Central memory CD8-positive, alpha-beta T cell (primary cell): ENCODE data around the gene ARHGEF11.

Experiments used
- ATAC-seq: fragments of 150-1000 bp; cut with Tn5 transposase; replicated peaks from 2 replicates; pipeline ENCODE4 v1.10.0; 2022; ENCODE audit warnings: mild to moderate bottlenecking, moderate FRiP score, moderate number of reproducible peaks; ENCODE audit not compliant: poor library complexity, severe bottlenecking; ENCODE audit errors: extremely low read depth
- DNase-seq, 2 donors: peaks; one replicate each; pipeline ENCODE4 v3.0.0; 2021; ENCODE audit warnings: low spot score in 2 of 2
- H3K27ac Mint-ChIP-seq: one replicate; pipeline ENCODE4 v1.8.0; 2022; ENCODE audit warnings: low read depth, mild to moderate bottlenecking, moderate library complexity, mixed read lengths
- H3K27me3 Mint-ChIP-seq: one replicate; pipeline ENCODE4 v1.8.0; 2022; ENCODE audit warnings: mixed read lengths
- H3K36me3 Mint-ChIP-seq: one replicate; pipeline ENCODE4 v1.8.0; 2022; ENCODE audit warnings: mild to moderate bottlenecking, moderate library complexity, mixed read lengths; ENCODE audit not compliant: insufficient read depth
- H3K4me1 Mint-ChIP-seq: one replicate; pipeline ENCODE4 v1.8.0; 2022; ENCODE audit warnings: mixed read lengths
- H3K4me3 Mint-ChIP-seq: one replicate; pipeline ENCODE4 v1.8.0; 2022; ENCODE audit warnings: mild to moderate bottlenecking, moderate library complexity, mixed read lengths
- H3K9me3 Mint-ChIP-seq: one replicate; pipeline ENCODE4 v1.8.0; 2022; ENCODE audit warnings: mixed read lengths

ARHGEF11 gene

DNA sequence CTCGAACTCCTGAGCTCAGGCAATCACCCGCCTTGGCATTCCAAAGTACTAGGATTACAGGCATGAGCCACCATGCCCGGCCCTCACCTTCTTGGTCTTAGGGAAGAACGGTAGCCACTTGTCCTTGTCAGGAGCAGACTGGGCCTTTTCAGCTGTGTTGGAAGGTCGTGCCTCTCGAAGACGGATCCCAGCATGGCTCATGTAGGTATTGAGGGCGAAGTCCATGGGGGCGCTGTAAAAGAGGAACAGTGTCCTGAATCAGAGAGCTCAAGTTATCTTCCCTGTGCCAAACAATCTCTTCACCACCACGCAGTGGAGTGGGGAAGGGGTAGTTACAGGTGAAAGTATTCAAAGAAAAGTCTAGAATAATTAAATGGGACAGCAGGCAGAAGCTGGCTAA lies 89.2 kb downstream of the ARHGEF11 start:
- no peaks in the 10 kb centered on the region for H3K27me3 Mint-ChIP-seq
- H3K36me3 Mint-ChIP-seq = peaks cover 11% of the 10 kb centered on the region
- H3K4me1 Mint-ChIP-seq = no peaks in the 10 kb centered on the region
- ATAC-seq (no peak), DNase-seq (no peak)
- no peak overlapping the region for H3K4me3 Mint-ChIP-seq
- no peaks in the 10 kb centered on the region for H3K9me3 Mint-ChIP-seq
- H3K27ac Mint-ChIP-seq = no peak overlapping the region

GRCh38 chr1:156953571-156953970 lies 92.0 kb downstream of the ARHGEF11 start:
- DNase-seq (no peak), ATAC-seq (no peak)
- H3K27me3 Mint-ChIP-seq = no peaks in the 10 kb centered on the region
- H3K36me3 Mint-ChIP-seq = peaks cover 14% of the 10 kb centered on the region
- no peaks in the 10 kb centered on the region for H3K4me1 Mint-ChIP-seq
- no peak overlapping the region for H3K27ac Mint-ChIP-seq
- no peaks in the 10 kb centered on the region for H3K9me3 Mint-ChIP-seq
- no peak overlapping the region for H3K4me3 Mint-ChIP-seq

GRCh38 chr1:156951371-156951770 lies 94.2 kb downstream of the ARHGEF11 start:
- DNase-seq = no peak
- no peak overlapping the region for H3K4me3 Mint-ChIP-seq
- H3K4me1 Mint-ChIP-seq = no peaks in the 10 kb centered on the region
- no peaks in the 10 kb centered on the region for H3K27me3 Mint-ChIP-seq
- H3K36me3 Mint-ChIP-seq = peaks cover 12% of the 10 kb centered on the region
- H3K9me3 Mint-ChIP-seq = no peaks in the 10 kb centered on the region
- no peak overlapping the region for H3K27ac Mint-ChIP-seq
- ATAC-seq = no peak

DNA sequence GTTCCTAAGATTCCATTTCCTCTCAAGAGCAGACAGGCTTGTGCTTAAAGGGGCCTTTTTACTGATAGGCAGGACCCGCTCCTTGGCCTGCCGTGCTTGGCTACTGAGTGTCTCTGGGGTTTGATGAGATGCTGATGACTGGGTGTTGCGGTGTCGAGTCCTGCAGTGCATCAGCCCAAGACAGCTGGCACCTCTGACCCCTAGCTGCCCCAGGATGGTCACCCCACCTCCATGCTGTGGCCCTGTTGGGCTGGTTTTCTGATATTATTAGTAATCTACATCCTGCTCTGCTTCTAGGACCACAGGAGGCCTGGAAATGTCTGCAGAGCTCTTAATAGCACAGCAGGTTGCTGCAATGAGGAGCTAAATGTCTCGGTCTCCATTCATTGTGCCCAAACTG lies 96.4 kb downstream of the ARHGEF11 start:
- H3K27me3 Mint-ChIP-seq = no peaks in the 10 kb centered on the region
- no peaks in the 10 kb centered on the region for H3K9me3 Mint-ChIP-seq
- H3K4me1 Mint-ChIP-seq = no peaks in the 10 kb centered on the region
- no peak overlapping the region for H3K4me3 Mint-ChIP-seq
- DNase-seq (no peak), ATAC-seq (no peak)
- H3K36me3 Mint-ChIP-seq = peaks cover 7% of the 10 kb centered on the region
- H3K27ac Mint-ChIP-seq = no peak overlapping the region

- H3K36me3 Mint-ChIP-seq = peaks cover 7% of the 10 kb centered on the region
- no peak for DNase-seq
- H3K9me3 Mint-ChIP-seq = no peaks in the 10 kb centered on the region
- no peaks in the 10 kb centered on the region for H3K27me3 Mint-ChIP-seq
- no peak overlapping the region for H3K4me3 Mint-ChIP-seq
- no peak overlapping the region for H3K27ac Mint-ChIP-seq
- H3K4me1 Mint-ChIP-seq = no peaks in the 10 kb centered on the region
- no peak for ATAC-seq
These were observed 96.8 kb downstream of the ARHGEF11 start for GRCh38 chr1:156948708-156949107.

DNA sequence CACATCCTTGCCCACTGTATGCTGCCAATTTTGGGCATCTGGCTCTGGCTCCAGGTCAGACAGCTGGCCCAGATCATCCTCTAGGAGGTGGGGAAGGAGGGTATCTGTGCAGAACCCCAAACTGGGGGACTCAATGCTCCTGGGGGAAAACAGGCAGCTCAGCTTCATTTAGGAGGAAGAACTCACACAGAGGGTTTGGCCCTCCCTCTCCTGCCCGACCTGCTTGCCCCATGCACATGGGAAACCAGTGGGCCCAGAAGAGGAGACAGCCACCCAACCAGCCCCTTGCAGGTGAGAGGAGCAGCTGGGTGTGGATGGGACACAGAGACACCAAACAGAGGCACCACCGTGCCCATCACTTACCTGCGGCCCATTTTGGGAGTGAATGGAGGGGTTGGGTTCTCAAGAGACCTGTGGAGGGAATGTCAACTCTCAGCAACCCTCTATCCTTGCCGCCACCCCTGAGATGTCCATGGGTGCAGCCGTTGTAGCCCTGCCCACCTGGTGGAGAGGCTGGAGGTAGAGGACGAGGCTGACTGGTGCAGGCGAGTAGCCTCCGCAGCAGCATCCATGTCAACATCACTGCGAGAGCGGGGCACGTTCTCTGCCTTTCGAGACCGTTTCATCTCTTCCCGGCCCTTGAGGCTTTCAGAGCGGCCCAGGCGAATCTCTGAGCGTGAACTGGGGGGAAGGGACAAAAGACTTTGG lies 97.6 kb downstream of the ARHGEF11 start:
- no peak for ATAC-seq
- H3K4me1 Mint-ChIP-seq = no peaks in the 10 kb centered on the region
- no peak overlapping the region for H3K27ac Mint-ChIP-seq
- peaks cover 7% of the 10 kb centered on the region for H3K36me3 Mint-ChIP-seq
- no peaks in the 10 kb centered on the region for H3K27me3 Mint-ChIP-seq
- H3K9me3 Mint-ChIP-seq = no peaks in the 10 kb centered on the region
- no peak for DNase-seq
- no peak overlapping the region for H3K4me3 Mint-ChIP-seq

- H3K4me1 Mint-ChIP-seq = no peaks in the 10 kb centered on the region
- H3K4me3 Mint-ChIP-seq = no peak overlapping the region
- H3K9me3 Mint-ChIP-seq = no peaks in the 10 kb centered on the region
- ATAC-seq = no peak
- no peak overlapping the region for H3K27ac Mint-ChIP-seq
- peaks cover 7% of the 10 kb centered on the region for H3K36me3 Mint-ChIP-seq
- DNase-seq = no peak
- H3K27me3 Mint-ChIP-seq = no peaks in the 10 kb centered on the region
These were observed 98.4 kb downstream of the ARHGEF11 start for GRCh38 chr1:156947127-156947526.

GRCh38 chr1:156945881-156946661 lies 99.5 kb downstream of the ARHGEF11 start:
- no peak overlapping the region for H3K4me3 Mint-ChIP-seq
- H3K27me3 Mint-ChIP-seq = peaks cover 5% of the 10 kb centered on the region
- H3K27ac Mint-ChIP-seq = no peak overlapping the region
- no peak for DNase-seq
- H3K9me3 Mint-ChIP-seq = no peaks in the 10 kb centered on the region
- no peak for ATAC-seq
- no peaks in the 10 kb centered on the region for H3K4me1 Mint-ChIP-seq
- peaks cover 4% of the 10 kb centered on the region for H3K36me3 Mint-ChIP-seq

DNA sequence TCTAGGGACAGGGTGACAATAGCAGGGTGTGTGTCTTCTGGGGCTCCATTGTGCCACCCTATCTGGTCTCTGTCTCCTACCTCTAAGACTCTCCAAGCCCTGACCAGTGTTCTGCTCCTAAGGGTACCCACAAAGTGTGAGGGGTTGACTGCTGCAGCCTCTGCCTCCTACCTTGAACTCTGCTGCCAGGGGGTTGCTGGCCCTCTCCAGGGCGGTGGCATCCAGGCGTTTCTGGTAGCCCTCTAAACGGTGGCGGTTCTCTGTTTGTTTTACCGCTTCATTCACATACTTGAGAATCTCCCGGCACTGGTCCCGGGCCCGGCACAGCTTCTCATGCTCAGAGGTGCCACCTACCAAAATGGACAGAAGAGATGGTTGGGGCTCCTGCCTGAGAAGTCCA lies 100.7 kb downstream of the ARHGEF11 start:
- no peaks in the 10 kb centered on the region for H3K9me3 Mint-ChIP-seq
- DNase-seq (no peak), ATAC-seq (no peak)
- H3K4me1 Mint-ChIP-seq = no peaks in the 10 kb centered on the region
- peaks cover 17% of the 10 kb centered on the region for H3K27me3 Mint-ChIP-seq
- no peak overlapping the region for H3K27ac Mint-ChIP-seq
- peaks cover 4% of the 10 kb centered on the region for H3K36me3 Mint-ChIP-seq
- H3K4me3 Mint-ChIP-seq = no peak overlapping the region

DNA sequence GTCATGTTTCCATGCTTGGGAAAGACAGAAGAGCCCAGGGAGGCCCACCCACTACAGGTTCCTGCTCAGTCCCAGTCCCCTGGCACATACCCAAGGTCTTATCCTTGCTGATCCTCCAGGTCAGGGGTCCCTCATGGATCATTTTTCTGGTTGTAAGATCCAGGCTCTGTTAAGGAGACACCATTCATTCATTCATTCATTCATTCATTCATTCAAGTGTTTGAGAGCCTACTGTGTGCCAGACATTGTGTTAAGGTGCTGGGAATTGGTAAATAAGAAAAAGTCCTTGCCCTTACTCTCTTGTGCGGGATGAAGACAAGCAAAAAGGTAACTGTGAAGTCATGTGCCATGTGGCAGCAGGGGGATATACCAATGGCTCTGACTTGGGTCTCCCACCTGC lies 101.3 kb downstream of the ARHGEF11 start:
- no peak for ATAC-seq
- DNase-seq = no peak
- no peaks in the 10 kb centered on the region for H3K4me1 Mint-ChIP-seq
- H3K27me3 Mint-ChIP-seq = peaks cover 17% of the 10 kb centered on the region
- peaks cover 4% of the 10 kb centered on the region for H3K36me3 Mint-ChIP-seq
- H3K9me3 Mint-ChIP-seq = no peaks in the 10 kb centered on the region
- H3K27ac Mint-ChIP-seq = no peak overlapping the region
- no peak overlapping the region for H3K4me3 Mint-ChIP-seq

DNA sequence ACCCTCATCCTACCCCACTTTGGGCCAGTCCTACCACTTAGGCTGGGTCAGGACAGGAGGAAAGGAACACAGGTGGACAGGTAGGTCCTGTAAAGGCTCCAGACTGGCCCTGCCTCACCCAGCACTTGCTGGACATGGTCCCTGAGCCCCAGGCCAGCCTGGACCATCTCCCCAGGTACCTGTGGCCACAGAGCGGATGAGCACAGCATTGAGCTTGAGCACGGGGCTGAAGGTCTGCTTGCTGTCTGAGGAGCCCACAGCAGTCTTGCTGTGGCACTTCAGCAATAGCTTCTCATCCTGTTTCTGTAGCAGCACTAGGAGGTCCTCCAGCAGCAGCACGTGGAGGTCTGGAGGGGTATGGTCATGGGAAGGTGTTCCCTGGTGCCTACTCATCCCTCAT lies 101.8 kb downstream of the ARHGEF11 start:
- DNase-seq (no peak), ATAC-seq (no peak)
- no peaks in the 10 kb centered on the region for H3K9me3 Mint-ChIP-seq
- no peak overlapping the region for H3K4me3 Mint-ChIP-seq
- peaks cover 17% of the 10 kb centered on the region for H3K27me3 Mint-ChIP-seq
- no peaks in the 10 kb centered on the region for H3K4me1 Mint-ChIP-seq
- H3K27ac Mint-ChIP-seq = no peak overlapping the region
- H3K36me3 Mint-ChIP-seq = peaks cover 4% of the 10 kb centered on the region

- ATAC-seq = no peak
- Mint-ChIP-seq H3K9me3 (no peaks in the 10 kb centered on the region), H3K4me3 (no peak overlapping the region), H3K27ac (no peak overlapping the region), H3K27me3 (peaks cover 17% of the 10 kb centered on the region), H3K36me3 (peaks cover 4% of the 10 kb centered on the region), H3K4me1 (no peaks in the 10 kb centered on the region)
- no peak for DNase-seq
These were observed 103.0 kb downstream of the ARHGEF11 start for GRCh38 chr1:156942576-156942975.

GRCh38 chr1:156942176-156942575 lies 103.4 kb downstream of the ARHGEF11 start:
- Mint-ChIP-seq H3K4me3 (no peak overlapping the region), H3K27me3 (peaks cover 17% of the 10 kb centered on the region), H3K36me3 (peaks cover 4% of the 10 kb centered on the region), H3K9me3 (no peaks in the 10 kb centered on the region), H3K27ac (no peak overlapping the region), H3K4me1 (no peaks in the 10 kb centered on the region)
- DNase-seq (no peak), ATAC-seq (no peak)
